ENCODE measurements around the gene PON3.

GRCh38 chr7:95433952-95434556 lies 37.9 kb upstream of the PON3 start:
- TF ChIP-seq, protein P1, sequence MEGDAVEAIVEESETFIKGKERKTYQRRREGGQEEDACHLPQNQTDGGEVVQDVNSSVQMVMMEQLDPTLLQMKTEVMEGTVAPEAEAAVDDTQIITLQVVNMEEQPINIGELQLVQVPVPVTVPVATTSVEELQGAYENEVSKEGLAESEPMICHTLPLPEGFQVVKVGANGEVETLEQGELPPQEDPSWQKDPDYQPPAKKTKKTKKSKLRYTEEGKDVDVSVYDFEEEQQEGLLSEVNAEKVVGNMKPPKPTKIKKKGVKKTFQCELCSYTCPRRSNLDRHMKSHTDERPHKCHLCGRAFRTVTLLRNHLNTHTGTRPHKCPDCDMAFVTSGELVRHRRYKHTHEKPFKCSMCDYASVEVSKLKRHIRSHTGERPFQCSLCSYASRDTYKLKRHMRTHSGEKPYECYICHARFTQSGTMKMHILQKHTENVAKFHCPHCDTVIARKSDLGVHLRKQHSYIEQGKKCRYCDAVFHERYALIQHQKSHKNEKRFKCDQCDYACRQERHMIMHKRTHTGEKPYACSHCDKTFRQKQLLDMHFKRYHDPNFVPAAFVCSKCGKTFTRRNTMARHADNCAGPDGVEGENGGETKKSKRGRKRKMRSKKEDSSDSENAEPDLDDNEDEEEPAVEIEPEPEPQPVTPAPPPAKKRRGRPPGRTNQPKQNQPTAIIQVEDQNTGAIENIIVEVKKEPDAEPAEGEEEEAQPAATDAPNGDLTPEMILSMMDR (IDR thresholded peaks at IDR 0.05; ENCODE audit: poor library complexity), result no peak
- no peak for TF ChIP-seq EZH2 (IDR thresholded peaks at IDR 0.05; ENCODE audit: borderline replicate concordance)
